ENCODE data around the gene CHD6.

- no peak for TF ChIP-seq CTCF (optimal IDR thresholded peaks at IDR 0.05 in 1 of 3, IDR thresholded peaks at IDR 0.05 in 1 of 3, conservative IDR thresholded peaks at IDR 0.05 in 1 of 3; ENCODE audit: extremely low read depth in 1 of 3, insufficient read depth in 2 of 3, low read length in 3 of 3)
- no peak for TF ChIP-seq EZH2 (IDR thresholded peaks at IDR 0.05; ENCODE audit: low read length)
Observed at GRCh38 chr20:41506192-41506915, 111.8 kb downstream of the CHD6 start.

Measured in keratinocyte (primary cell).